SU-DHL-6 (cell line): ENCODE data around the gene ACTL10.

Experiments used
- H2AFZ ChIP-seq: fragments of 200-600 bp; sonication (generic); 2 replicates; pipeline ENCODE4 v1.6.1; 2014; ENCODE audit warnings: low read depth, mild to moderate bottlenecking, moderate library complexity, mixed read lengths, antibody characterized with exemption, low read length; ENCODE audit not compliant: severe bottlenecking
- H3F3A ChIP-seq: fragments of 200-600 bp; shearing (Covaris generic); 2 replicates; pipeline ENCODE4 v1.6.0; 2016; ENCODE audit warnings: antibody characterized with exemption, mild to moderate bottlenecking; ENCODE audit not compliant: insufficient read depth
- H3K27ac ChIP-seq: fragments of 200-600 bp; sonication (generic); 2 replicates; pipeline ENCODE4 v1.5.1; 2016; ENCODE audit warnings: low read depth, mild to moderate bottlenecking, low read length, moderate library complexity, mixed read lengths
- H3K27me3 ChIP-seq: fragments of 200-600 bp; sonication (generic), shearing (Covaris generic); 2 replicates; pipeline ENCODE4 v1.6.0; 2014; ENCODE audit warnings: mild to moderate bottlenecking, low read length
- H3K36me3 ChIP-seq: fragments of 200-600 bp; sonication (generic); 2 replicates; pipeline ENCODE4 v1.6.1; 2014; ENCODE audit warnings: mild to moderate bottlenecking, low read length, mixed read lengths
- H3K4me2 ChIP-seq: fragments of 300-600, 200-600 bp; shearing (Covaris generic), sonication (generic); 2 replicates; pipeline ENCODE4 v1.6.0; 2014; ENCODE audit warnings: low read length, low read depth, mild to moderate bottlenecking; ENCODE audit not compliant: poor library complexity, severe bottlenecking
- H3K4me3 ChIP-seq: fragments of 200-600 bp; sonication (generic); 2 replicates; pipeline ENCODE4 v1.5.1; 2014; ENCODE audit warnings: antibody characterized with exemption, low read length, mild to moderate bottlenecking, mixed read lengths; ENCODE audit not compliant: insufficient read depth, poor library complexity, severe bottlenecking
- H3K79me2 ChIP-seq: fragments of 200-600 bp; sonication (generic); 2 replicates; pipeline ENCODE4 v1.6.1; 2014; ENCODE audit warnings: mild to moderate bottlenecking, low read length, moderate library complexity; ENCODE audit not compliant: insufficient read depth
- H3K9ac ChIP-seq: fragments of 200-600 bp; sonication (generic); 2 replicates; pipeline ENCODE4 v1.7.0; 2014; ENCODE audit warnings: mild to moderate bottlenecking, low read length
- H3K9me2 ChIP-seq: fragments of 200-600 bp; sonication (generic); replicated peaks from 2 replicates; pipeline ENCODE4 v1.6.1; 2014; ENCODE audit warnings: low read length; ENCODE audit not compliant: insufficient read depth
- H3K9me3 ChIP-seq: fragments of 200-600 bp; sonication (generic); 2 replicates; pipeline ENCODE4 v1.6.1; 2014; ENCODE audit warnings: low read length, mixed read lengths; ENCODE audit not compliant: insufficient read depth
- H4K20me1 ChIP-seq: fragments of 200-600 bp; sonication (generic); 2 replicates; pipeline ENCODE4 v1.6.1; 2014; ENCODE audit warnings: low read depth, mild to moderate bottlenecking, antibody characterized with exemption, low read length, moderate library complexity, mixed read lengths
- EZH2phosphoT487 ChIP-seq: fragments of 200-600 bp; sonication (generic), shearing (Covaris generic); conservative IDR thresholded peaks from 2 replicates; pipeline ENCODE4 v1.6.1; 2018; ENCODE audit warnings: mild to moderate bottlenecking, antibody characterized with exemption, low read length, moderate library complexity, mixed read lengths
- TF ChIP-seq, protein P1 (sequence below): fragments of 200-600 bp; sonication (generic); IDR thresholded peaks from one replicate; pipeline ENCODE4 v1.5.1; 2017; ENCODE audit warnings: antibody characterized with exemption, mild to moderate bottlenecking, low read length, moderate library complexity; ENCODE audit not compliant: insufficient read depth, poor library complexity, severe bottlenecking

Gene ACTL10

GRCh38 chr20:33664085-33664761 is 2.5 kb upstream of the ACTL10 start:
- H3K79me2 ChIP-seq: peaks cover 17% of the 10 kb centered on the region; the same call in 1 of the 2 replicates

DNA sequence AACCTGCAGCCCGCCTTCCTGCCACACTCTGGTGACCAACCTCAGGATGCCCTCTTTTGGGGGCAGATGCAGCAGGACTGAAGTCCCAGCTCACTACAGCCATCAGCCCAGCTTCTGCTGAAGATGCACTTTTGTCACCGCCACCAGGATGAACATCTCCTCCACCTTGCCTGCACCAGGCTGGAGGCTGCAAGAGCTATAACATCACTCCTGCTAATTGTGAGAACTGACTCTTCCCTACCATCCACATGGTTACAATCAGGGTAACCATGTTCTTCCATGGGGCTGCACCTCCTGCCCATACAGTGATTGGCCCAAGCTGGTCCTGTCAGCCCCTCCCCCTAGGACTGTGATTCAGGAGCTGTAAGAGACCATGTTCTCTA is 2.0 kb upstream of the ACTL10 start:
- TF ChIP-seq EZH2phosphoT487: no peak
- peaks cover 34% of the 10 kb centered on the region for H3F3A ChIP-seq
- H3K27ac ChIP-seq: peak overlapping the region; percentile 75
- H4K20me1 ChIP-seq: no peaks in the 10 kb centered on the region
- H2AFZ ChIP-seq: no peak overlapping the region
- no peaks in the 10 kb centered on the region for H3K27me3 ChIP-seq
- no peak overlapping the region for H3K4me3 ChIP-seq
- peaks cover 17% of the 10 kb centered on the region; the same call in 1 of the 2 replicates for H3K79me2 ChIP-seq
- H3K9me3 ChIP-seq: no peaks in the 10 kb centered on the region
- peak overlapping the region; percentile 86 for H3K9ac ChIP-seq
- H3K36me3 ChIP-seq: 0 out of 2 replicates have a peak, but pooled peaks cover 3% of the 10 kb centered on the region
- no peaks in the 10 kb centered on the region for H3K9me2 ChIP-seq
- H3K4me2 ChIP-seq: peak overlapping the region; percentile 90

More at GRCh38 chr20:33664085-33664761, 2.5 kb upstream of the ACTL10 start:
- H3K9me2 ChIP-seq: no peaks in the 10 kb centered on the region
- no peak overlapping the region for H2AFZ ChIP-seq
- H3K9ac ChIP-seq: peak overlapping the region; percentile 86
- TF ChIP-seq EZH2phosphoT487: no peak
- TF ChIP-seq, protein P1, sequence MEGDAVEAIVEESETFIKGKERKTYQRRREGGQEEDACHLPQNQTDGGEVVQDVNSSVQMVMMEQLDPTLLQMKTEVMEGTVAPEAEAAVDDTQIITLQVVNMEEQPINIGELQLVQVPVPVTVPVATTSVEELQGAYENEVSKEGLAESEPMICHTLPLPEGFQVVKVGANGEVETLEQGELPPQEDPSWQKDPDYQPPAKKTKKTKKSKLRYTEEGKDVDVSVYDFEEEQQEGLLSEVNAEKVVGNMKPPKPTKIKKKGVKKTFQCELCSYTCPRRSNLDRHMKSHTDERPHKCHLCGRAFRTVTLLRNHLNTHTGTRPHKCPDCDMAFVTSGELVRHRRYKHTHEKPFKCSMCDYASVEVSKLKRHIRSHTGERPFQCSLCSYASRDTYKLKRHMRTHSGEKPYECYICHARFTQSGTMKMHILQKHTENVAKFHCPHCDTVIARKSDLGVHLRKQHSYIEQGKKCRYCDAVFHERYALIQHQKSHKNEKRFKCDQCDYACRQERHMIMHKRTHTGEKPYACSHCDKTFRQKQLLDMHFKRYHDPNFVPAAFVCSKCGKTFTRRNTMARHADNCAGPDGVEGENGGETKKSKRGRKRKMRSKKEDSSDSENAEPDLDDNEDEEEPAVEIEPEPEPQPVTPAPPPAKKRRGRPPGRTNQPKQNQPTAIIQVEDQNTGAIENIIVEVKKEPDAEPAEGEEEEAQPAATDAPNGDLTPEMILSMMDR: no peak
- peak overlapping the region; percentile 90 for H3K4me2 ChIP-seq
- peak overlapping the region; percentile 77 for H3K4me3 ChIP-seq
- H3K27me3 ChIP-seq: no peaks in the 10 kb centered on the region
- H3F3A ChIP-seq: peaks cover 29% of the 10 kb centered on the region
- peak overlapping the region; percentile 75 for H3K27ac ChIP-seq
- 0 out of 2 replicates have a peak, but pooled peaks cover 3% of the 10 kb centered on the region for H3K36me3 ChIP-seq
- no peaks in the 10 kb centered on the region for H3K9me3 ChIP-seq
- no peaks in the 10 kb centered on the region for H4K20me1 ChIP-seq

DNA sequence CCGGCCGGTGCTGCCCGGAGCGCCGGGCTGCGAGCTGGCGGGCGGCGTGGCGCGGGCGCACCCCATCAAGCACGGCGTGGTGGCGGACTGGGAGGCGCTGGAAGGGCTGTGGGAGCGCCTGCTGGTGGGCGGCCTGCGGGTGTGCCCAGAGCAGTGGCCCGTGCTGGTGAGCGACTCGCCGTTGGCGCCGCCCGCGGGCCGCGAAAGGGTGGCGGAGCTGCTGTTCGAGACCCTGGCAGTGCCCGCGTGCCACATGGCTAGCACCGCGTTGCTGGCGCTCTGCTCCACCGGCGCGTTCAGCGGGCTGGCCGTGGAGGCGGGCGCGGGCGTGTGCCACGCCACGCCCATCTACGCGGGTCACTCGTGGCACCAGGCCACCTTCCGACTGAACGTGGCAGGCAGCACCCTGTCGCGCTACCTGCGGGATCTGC is 517 bp downstream of the ACTL10 start:
- Histone ChIP-seq H3K9me2 (no peaks in the 10 kb centered on the region), H2AFZ (peak overlapping the region; percentile 4), H3K79me2 (peaks cover 28% of the 10 kb centered on the region; the same call in 1 of the 2 replicates), H3K9me3 (no peaks in the 10 kb centered on the region), H3K27ac (peak overlapping the region; percentile 78), H3K9ac (peak overlapping the region; percentile 86), H3F3A (peaks cover 38% of the 10 kb centered on the region), H4K20me1 (no peaks in the 10 kb centered on the region), H3K4me2 (peak overlapping the region; percentile 68), H3K27me3 (no peaks in the 10 kb centered on the region), H3K36me3 (0 out of 2 replicates have a peak, but pooled peaks cover 3% of the 10 kb centered on the region), H3K4me3 (peak overlapping the region; percentile 49)
- TF ChIP-seq EZH2phosphoT487: no peak
- TF ChIP-seq, protein P1: no peak
